ENCODE measurements around the gene TAPBP. TPM values are rescaled to one million over a fixed set of nuclear protein-coding genes. Genes with fewer than 3 reads are reported as not detected.

Gene TAPBP
- total and polyA plus RNA-seq, 9 of the 15 experiments (the other 6 are each of a cell fraction or from before 2014, with no cell fraction given), result 5.6 to 74.0 (median 22.3) TPM

GRCh38 chr6:33313709-33314514, at the start of gene TAPBP (continued):
- no peak for TF ChIP-seq MXD1 (CRISPR knock-in tag; IDR thresholded peaks at IDR 0.05; ENCODE audit: borderline replicate concordance, poor library complexity, severe bottlenecking)
- no peak for TF ChIP-seq ZNF41 (CRISPR knock-in tag; conservative IDR thresholded peaks at IDR 0.05)
- peak; percentile 24; the same call in 1 of the 2 replicates for TF ChIP-seq PML (IDR thresholded peaks at IDR 0.05; ENCODE audit: low read length)
- peak; percentile 68; the same call in 1 of the 2 replicates for TF ChIP-seq SUPT5H (IDR thresholded peaks at IDR 0.05)
- TF ChIP-seq ZNF165 (CRISPR knock-in tag; IDR thresholded peaks at IDR 0.05; ENCODE audit: borderline replicate concordance), result no peak
- no peak for TF ChIP-seq TCFL5 (CRISPR knock-in tag; conservative IDR thresholded peaks at IDR 0.05)
- no peak for TF ChIP-seq ZNF707 (CRISPR knock-in tag; conservative IDR thresholded peaks at IDR 0.05)
- peak; percentile 51; the same call in 1 of the 2 replicates for TF ChIP-seq RB1 (IDR thresholded peaks at IDR 0.05; ENCODE audit: low read depth)
- no peak for TF ChIP-seq CHD7 (IDR thresholded peaks at IDR 0.05; ENCODE audit: low read depth, low read length)
- peak; percentile 37 for TF ChIP-seq PHF20 (IDR thresholded peaks at IDR 0.05; ENCODE audit: partially characterized antibody)
- TF ChIP-seq ZNF239 (CRISPR knock-in tag; IDR thresholded peaks at IDR 0.05), result no peak
- no peak for TF ChIP-seq BMI1 (IDR thresholded peaks at IDR 0.05; ENCODE audit: low read length)
- 0 out of 2 replicates have a peak, but pooled peaks have one; percentile 43 for TF ChIP-seq ZNF212 (CRISPR knock-in tag; IDR thresholded peaks at IDR 0.05)
- no peak for TF ChIP-seq SRSF9 (IDR thresholded peaks at IDR 0.05; ENCODE audit: borderline replicate concordance, low read depth, low read length)
- TF ChIP-seq ZNF512 (tag; IDR thresholded peaks at IDR 0.05), result no peak

Data from K562 (cell line).